GM20000 (cell line): ENCODE data around the gene TRDN.

Source experiments
- DNase-seq: peaks from one replicate; pipeline ENCODE4 v3.0.0; 2012; ENCODE audit warnings: low spot score
- TF ChIP-seq, protein P1 (sequence below): IDR thresholded peaks from 2 replicates; pipeline ENCODE4 v1.5.1; 2012; ENCODE audit warnings: mild to moderate bottlenecking, control low read depth; ENCODE audit errors: extremely low read depth, missing control alignments

Gene TRDN

GRCh38 chr6:123635144-123635543 lies 1.6 kb downstream of the TRDN start:
- TF ChIP-seq, protein P1, sequence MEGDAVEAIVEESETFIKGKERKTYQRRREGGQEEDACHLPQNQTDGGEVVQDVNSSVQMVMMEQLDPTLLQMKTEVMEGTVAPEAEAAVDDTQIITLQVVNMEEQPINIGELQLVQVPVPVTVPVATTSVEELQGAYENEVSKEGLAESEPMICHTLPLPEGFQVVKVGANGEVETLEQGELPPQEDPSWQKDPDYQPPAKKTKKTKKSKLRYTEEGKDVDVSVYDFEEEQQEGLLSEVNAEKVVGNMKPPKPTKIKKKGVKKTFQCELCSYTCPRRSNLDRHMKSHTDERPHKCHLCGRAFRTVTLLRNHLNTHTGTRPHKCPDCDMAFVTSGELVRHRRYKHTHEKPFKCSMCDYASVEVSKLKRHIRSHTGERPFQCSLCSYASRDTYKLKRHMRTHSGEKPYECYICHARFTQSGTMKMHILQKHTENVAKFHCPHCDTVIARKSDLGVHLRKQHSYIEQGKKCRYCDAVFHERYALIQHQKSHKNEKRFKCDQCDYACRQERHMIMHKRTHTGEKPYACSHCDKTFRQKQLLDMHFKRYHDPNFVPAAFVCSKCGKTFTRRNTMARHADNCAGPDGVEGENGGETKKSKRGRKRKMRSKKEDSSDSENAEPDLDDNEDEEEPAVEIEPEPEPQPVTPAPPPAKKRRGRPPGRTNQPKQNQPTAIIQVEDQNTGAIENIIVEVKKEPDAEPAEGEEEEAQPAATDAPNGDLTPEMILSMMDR, result no peak

GRCh38 chr6:123632641-123633040 lies 4.1 kb downstream of the TRDN start:
- TF ChIP-seq, protein P1, result no peak
- DNase-seq, result no peak

More at GRCh38 chr6:123635144-123635543, 1.6 kb downstream of the TRDN start:
- DNase-seq, result no peak

DNA sequence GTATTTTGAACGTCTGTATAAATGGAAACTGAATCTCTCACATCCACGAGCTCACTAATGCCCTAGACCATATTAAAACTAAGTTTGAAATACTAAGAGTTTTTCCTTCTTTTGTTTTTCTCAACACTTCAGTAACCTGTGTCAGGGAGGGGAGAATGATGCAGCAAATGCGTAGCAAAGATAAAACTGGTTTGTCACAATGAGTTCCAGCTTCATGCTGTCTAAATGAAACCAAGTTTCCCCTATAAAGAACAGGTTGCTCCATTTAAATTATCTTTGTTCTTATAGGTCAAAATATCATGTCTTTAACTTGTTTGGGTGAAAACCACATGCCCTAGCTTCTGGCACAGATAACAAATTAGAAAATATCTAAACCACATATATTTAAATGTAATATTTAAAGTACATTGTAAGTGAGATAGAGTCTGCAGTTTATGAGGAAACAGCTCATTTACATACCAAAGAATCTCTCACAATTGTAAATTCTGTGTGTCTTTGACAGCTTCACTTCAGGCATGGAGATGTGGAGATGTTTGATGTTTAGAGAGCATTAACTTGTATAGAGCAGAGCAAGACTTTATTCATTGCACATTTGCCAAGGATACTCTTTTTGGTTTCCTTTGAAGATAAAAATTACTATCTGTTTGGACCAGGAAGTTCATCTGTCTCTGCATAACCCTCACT lies 7.3 kb downstream of the TRDN start:
- no peak for DNase-seq
- TF ChIP-seq, protein P1, result no peak

DNA sequence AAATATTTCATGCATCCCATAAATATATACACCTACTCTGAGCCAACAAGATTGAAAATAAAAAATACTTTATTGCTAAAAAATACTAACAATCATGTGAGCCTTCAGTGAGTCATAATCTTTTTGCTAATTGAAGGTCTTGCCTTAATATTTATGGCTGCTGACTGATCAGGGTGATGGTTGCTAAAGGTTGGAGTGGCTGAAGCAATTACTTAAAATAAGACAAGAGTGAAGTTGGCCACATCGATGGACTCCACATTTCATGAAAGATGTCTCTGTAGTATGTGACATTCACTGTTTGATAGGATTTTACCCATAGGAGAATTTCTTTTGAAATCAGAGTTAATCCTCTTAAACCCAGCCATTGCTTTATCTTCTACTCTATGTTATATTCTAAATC lies 11.1 kb downstream of the TRDN start:
- DNase-seq, result no peak
- TF ChIP-seq, protein P1, result no peak

DNA sequence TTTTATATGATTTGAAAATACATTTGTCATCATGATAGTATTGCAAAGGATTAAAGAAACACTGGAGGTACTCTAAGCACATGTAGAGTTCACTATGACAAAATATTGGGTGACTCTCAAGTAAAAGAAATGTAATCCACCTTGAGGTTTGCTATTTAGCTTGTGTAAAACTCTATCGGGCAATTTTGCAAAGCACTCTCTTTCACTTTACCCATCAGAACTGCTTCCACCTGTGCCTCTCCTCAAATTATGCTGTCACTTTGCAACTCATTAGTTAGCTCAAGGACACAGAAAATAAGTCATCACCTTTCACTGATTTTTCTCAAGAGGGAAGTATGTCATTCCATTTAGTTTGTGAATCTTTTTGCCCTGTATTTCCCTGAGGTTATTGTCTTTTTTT lies 14.0 kb downstream of the TRDN start:
- no peak for DNase-seq

DNA sequence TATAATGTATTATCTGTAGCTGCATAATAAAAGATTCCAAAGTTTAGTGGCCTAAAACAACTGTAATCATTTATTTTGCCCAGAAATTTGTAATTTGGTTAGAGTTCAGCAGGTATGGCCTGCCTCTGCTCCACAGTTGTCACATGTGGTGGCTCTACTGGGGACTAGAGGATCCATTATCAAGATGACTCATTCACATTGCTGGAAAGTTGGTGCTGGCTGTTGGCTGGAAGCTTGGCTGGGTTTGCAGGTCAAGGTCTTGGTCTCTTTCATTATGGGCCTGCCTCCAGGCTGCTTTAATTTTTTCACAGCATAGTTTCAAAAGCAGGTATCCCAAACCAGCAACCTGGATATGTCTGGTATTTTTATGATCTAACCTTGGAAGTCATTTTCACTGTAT lies 17.6 kb downstream of the TRDN start:
- DNase-seq, result no peak
- TF ChIP-seq, protein P1, result no peak

More for the DNA sequence above, 14.0 kb downstream of the TRDN start:
- TF ChIP-seq, protein P1, result no peak

- DNase-seq, result no peak
- TF ChIP-seq, protein P1, result no peak
These were observed 19.8 kb downstream of the TRDN start for GRCh38 chr6:123616942-123617341.
